Fibroblast of villous mesenchyme (primary cell): ENCODE measurements around the gene GRM4. TPM values are rescaled to one million over a fixed set of nuclear protein-coding genes. Genes with fewer than 3 reads are reported as not detected.

ENCODE experiments used
- DNase-seq: peaks from one replicate; pipeline ENCODE4 v3.0.0-alpha.2; 2010; ENCODE audit warnings: low read depth
- H3K4me3 ChIP-seq: 2 replicates; pipeline ENCODE4 v1.5.1; 2011; ENCODE audit warnings: low read depth, mild to moderate bottlenecking, low read length
- CTCF ChIP-seq: IDR thresholded peaks from 2 replicates; pipeline ENCODE4 v1.5.1; 2012; ENCODE audit warnings: low read depth, mild to moderate bottlenecking, low read length; ENCODE audit not compliant: insufficient read depth
- total RNA-seq: library from RNA; depleted of rRNA; stranded (reverse); fragments of >200 nt; gene quantifications from 2 replicates; pipeline ENCODE4 v1.2.3, GENCODE V29; 2012

Gene GRM4
- total RNA-seq, 1 donor: under 0.01 TPM

GRCh38 chr6:34037151-34037550, 108.7 kb downstream of the GRM4 start:
- no peak for DNase-seq
- no peak overlapping the region for H3K4me3 ChIP-seq
- no peak for TF ChIP-seq CTCF

- no peak for TF ChIP-seq CTCF
- no peak for DNase-seq
- H3K4me3 ChIP-seq: no peak overlapping the region
Measured at GRCh38 chr6:34036357-34037069, 109.4 kb downstream of the GRM4 start.

GRCh38 chr6:34035704-34036356, 110.1 kb downstream of the GRM4 start:
- no peak overlapping the region for H3K4me3 ChIP-seq
- TF ChIP-seq CTCF: no peak
- DNase-seq: no peak

GRCh38 chr6:34035161-34035560, 110.7 kb downstream of the GRM4 start:
- TF ChIP-seq CTCF: no peak
- DNase-seq: no peak
- no peak overlapping the region for H3K4me3 ChIP-seq

- no peak for DNase-seq
- no peak overlapping the region for H3K4me3 ChIP-seq
- no peak for TF ChIP-seq CTCF
Measured at GRCh38 chr6:34032856-34033255, 113.0 kb downstream of the GRM4 start.

GRCh38 chr6:34031625-34032383, 114.1 kb downstream of the GRM4 start:
- no peak for TF ChIP-seq CTCF
- no peak overlapping the region for H3K4me3 ChIP-seq
- DNase-seq: no peak
